Activated naive CD8-positive, alpha-beta T cell treated with anti-CD3 and anti-CD28 coated beads, Interleukin-2, amount 50 U/mL, for 24 hours (primary cell): ENCODE results near the gene SDR9C7.
"Not testable (repeated sequence)": the region's sequence is repeated elsewhere in the genome, so short reads cannot be mapped to it uniquely, and the experiment has no call there.

Experiments
- ATAC-seq: fragments of 150-1000 bp; cut with Tn5 transposase; one replicate; pipeline ENCODE4 v1.10.0; 2021
- DNase-seq: peaks from one replicate; pipeline ENCODE4 v3.0.0; 2021
- H3K27ac Mint-ChIP-seq: one replicate; pipeline ENCODE4 v1.8.0; 2021; ENCODE audit warnings: mild to moderate bottlenecking, mixed read lengths
- H3K27me3 Mint-ChIP-seq: one replicate; pipeline ENCODE4 v1.8.0; 2021; ENCODE audit warnings: mixed read lengths
- H3K36me3 Mint-ChIP-seq: one replicate; pipeline ENCODE4 v1.8.0; 2021; ENCODE audit warnings: low read depth, mixed read lengths
- H3K4me1 Mint-ChIP-seq: one replicate; pipeline ENCODE4 v1.8.0; 2021; ENCODE audit warnings: mixed read lengths
- H3K4me3 Mint-ChIP-seq: one replicate; pipeline ENCODE4 v1.8.0; 2021; ENCODE audit warnings: mild to moderate bottlenecking, moderate library complexity, mixed read lengths
- H3K9me3 Mint-ChIP-seq: one replicate; pipeline ENCODE4 v1.8.0; 2021; ENCODE audit warnings: mixed read lengths

Gene SDR9C7

GRCh38 chr12:56958422-56958821 lies 24.2 kb upstream of the SDR9C7 start:
- Mint-ChIP-seq H3K4me3 (no peak overlapping the region), H3K9me3 (peaks cover 7% of the 10 kb centered on the region), H3K36me3 (no peaks in the 10 kb centered on the region), H3K27me3 (peaks cover 4% of the 10 kb centered on the region), H3K27ac (no peak overlapping the region), H3K4me1 (no peaks in the 10 kb centered on the region)
- ATAC-seq: no peak
- DNase-seq: no peak

- Mint-ChIP-seq H3K4me1 (no peaks in the 10 kb centered on the region), H3K9me3 (peaks cover 7% of the 10 kb centered on the region), H3K27me3 (peaks cover 4% of the 10 kb centered on the region), H3K36me3 (no peaks in the 10 kb centered on the region), H3K27ac (no peak within 1 kb of the TSS), H3K4me3 (no peak within 1 kb of the TSS)
- DNase-seq (no peak), ATAC-seq (no peak)
These were observed 23.2 kb upstream of the SDR9C7 start, which contains the start of gene RDH16 for GRCh38 chr12:56957229-56958052. Gene RDH16 (minus strand): TSS chr12:56957608. CDS start chr12:56957462, 146 bp downstream.

GRCh38 chr12:56955631-56956256 lies 21.5 kb upstream of the SDR9C7 start:
- ATAC-seq (no peak), DNase-seq (no peak)
- Mint-ChIP-seq H3K27me3 (peaks cover under 1% of the 10 kb centered on the region), H3K36me3 (no peaks in the 10 kb centered on the region), H3K27ac (no peak overlapping the region), H3K4me1 (no peaks in the 10 kb centered on the region), H3K9me3 (peaks cover 4% of the 10 kb centered on the region), H3K4me3 (no peak overlapping the region)

GRCh38 chr12:56954958-56955355 lies 20.7 kb upstream of the SDR9C7 start:
- Mint-ChIP-seq H3K27me3 (no peaks in the 10 kb centered on the region), H3K27ac (no peak overlapping the region), H3K4me1 (no peaks in the 10 kb centered on the region), H3K4me3 (no peak overlapping the region), H3K36me3 (no peaks in the 10 kb centered on the region), H3K9me3 (peaks cover 4% of the 10 kb centered on the region)
- no peak for DNase-seq
- no peak for ATAC-seq

GRCh38 chr12:56954057-56954957 lies 20.1 kb upstream of the SDR9C7 start:
- DNase-seq (no peak), ATAC-seq (no peak)
- Mint-ChIP-seq H3K36me3 (no peaks in the 10 kb centered on the region), H3K9me3 (peaks cover under 1% of the 10 kb centered on the region), H3K4me3 (no peak overlapping the region), H3K27ac (no peak overlapping the region), H3K27me3 (no peaks in the 10 kb centered on the region), H3K4me1 (no peaks in the 10 kb centered on the region)

GRCh38 chr12:56953314-56953713 lies 19.1 kb upstream of the SDR9C7 start:
- DNase-seq (no peak), ATAC-seq (no peak)
- Mint-ChIP-seq H3K36me3 (no peaks in the 10 kb centered on the region), H3K4me3 (no peak overlapping the region), H3K9me3 (no peaks in the 10 kb centered on the region), H3K27ac (no peak overlapping the region), H3K4me1 (no peaks in the 10 kb centered on the region), H3K27me3 (no peaks in the 10 kb centered on the region)

- Mint-ChIP-seq H3K4me3 (no peak overlapping the region), H3K9me3 (no peaks in the 10 kb centered on the region), H3K36me3 (no peaks in the 10 kb centered on the region), H3K27me3 (no peaks in the 10 kb centered on the region), H3K27ac (no peak overlapping the region), H3K4me1 (no peaks in the 10 kb centered on the region)
- no peak for DNase-seq
- no peak for ATAC-seq
These were observed 17.6 kb upstream of the SDR9C7 start for GRCh38 chr12:56951582-56952339.

GRCh38 chr12:56948881-56949280 lies 14.7 kb upstream of the SDR9C7 start:
- ATAC-seq (no peak), DNase-seq (no peak)
- H3K9me3 Mint-ChIP-seq: peaks cover 6% of the 10 kb centered on the region
- no peak overlapping the region for H3K4me3 Mint-ChIP-seq
- no peak overlapping the region for H3K27ac Mint-ChIP-seq
- H3K27me3 Mint-ChIP-seq: peaks cover 5% of the 10 kb centered on the region
- no peaks in the 10 kb centered on the region for H3K4me1 Mint-ChIP-seq
- H3K36me3 Mint-ChIP-seq: no peaks in the 10 kb centered on the region

GRCh38 chr12:56948457-56948777 lies 14.2 kb upstream of the SDR9C7 start:
- peaks cover 5% of the 10 kb centered on the region for H3K27me3 Mint-ChIP-seq
- DNase-seq (no peak), ATAC-seq (no peak)
- peaks cover 6% of the 10 kb centered on the region for H3K9me3 Mint-ChIP-seq
- no peaks in the 10 kb centered on the region for H3K4me1 Mint-ChIP-seq
- no peaks in the 10 kb centered on the region for H3K36me3 Mint-ChIP-seq
- no peak overlapping the region for H3K4me3 Mint-ChIP-seq
- H3K27ac Mint-ChIP-seq: no peak overlapping the region

- DNase-seq: no peak
- H3K4me1 Mint-ChIP-seq: no peaks in the 10 kb centered on the region
- peaks cover 6% of the 10 kb centered on the region for H3K9me3 Mint-ChIP-seq
- ATAC-seq: no peak
- no peaks in the 10 kb centered on the region for H3K36me3 Mint-ChIP-seq
- peaks cover 5% of the 10 kb centered on the region for H3K27me3 Mint-ChIP-seq
- no peak overlapping the region for H3K27ac Mint-ChIP-seq
- H3K4me3 Mint-ChIP-seq: no peak overlapping the region
These were observed 13.6 kb upstream of the SDR9C7 start for GRCh38 chr12:56947633-56948456.

- Mint-ChIP-seq H3K36me3 (no peaks in the 10 kb centered on the region), H3K4me1 (peaks cover 6% of the 10 kb centered on the region), H3K27me3 (peaks cover 14% of the 10 kb centered on the region), H3K4me3 (no peak overlapping the region), H3K9me3 (peaks cover 6% of the 10 kb centered on the region), H3K27ac (no peak overlapping the region)
- ATAC-seq: no peak
- no peak for DNase-seq
These were observed 9.7 kb upstream of the SDR9C7 start for GRCh38 chr12:56943878-56944277.

- H3K27me3 Mint-ChIP-seq: peaks cover 14% of the 10 kb centered on the region
- not testable (repeated sequence) for DNase-seq, H3K27ac Mint-ChIP-seq, ATAC-seq, H3K4me1 Mint-ChIP-seq, H3K36me3 Mint-ChIP-seq, H3K4me3 Mint-ChIP-seq, H3K9me3 Mint-ChIP-seq
These were observed 9.2 kb upstream of the SDR9C7 start for GRCh38 chr12:56943374-56943773.

- H3K36me3 Mint-ChIP-seq: no peaks in the 10 kb centered on the region
- DNase-seq (no peak), ATAC-seq (peak; percentile 64)
- peaks cover 6% of the 10 kb centered on the region for H3K9me3 Mint-ChIP-seq
- peaks cover 6% of the 10 kb centered on the region for H3K4me1 Mint-ChIP-seq
- H3K4me3 Mint-ChIP-seq: no peak overlapping the region
- peaks cover 14% of the 10 kb centered on the region for H3K27me3 Mint-ChIP-seq
- no peak overlapping the region for H3K27ac Mint-ChIP-seq
These were observed 7.2 kb upstream of the SDR9C7 start for GRCh38 chr12:56941299-56942017.
